ENCODE measurements around the gene FSD2. TPM values are rescaled to one million over a fixed set of nuclear protein-coding genes. Genes with fewer than 3 reads are reported as not detected.

Gene FSD2
- total and polyA plus RNA-seq, 8 donors: 0.04 to 0.09 (median 0.05) TPM; not detected in 4

DNA sequence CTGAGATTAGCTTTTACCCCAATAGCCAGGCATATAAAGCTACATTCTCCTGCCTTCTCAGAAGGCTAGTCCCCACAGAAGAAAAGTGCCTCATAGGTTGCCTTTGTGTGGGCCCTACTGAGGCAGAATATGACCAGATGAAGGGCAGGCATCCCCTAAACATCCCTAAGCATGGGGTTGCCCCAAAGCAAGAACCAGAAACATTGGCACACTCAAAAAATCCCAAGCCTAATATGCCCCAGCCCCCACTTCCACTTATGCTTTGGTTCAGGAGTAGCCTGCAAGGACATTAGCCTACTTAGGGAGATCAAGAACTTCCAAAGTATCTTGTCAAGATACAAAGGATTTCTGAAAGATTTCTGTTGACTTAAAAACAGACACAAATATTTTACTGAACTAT is 33.3 kb upstream of the FSD2 start:
- TF ChIP-seq, protein P1, sequence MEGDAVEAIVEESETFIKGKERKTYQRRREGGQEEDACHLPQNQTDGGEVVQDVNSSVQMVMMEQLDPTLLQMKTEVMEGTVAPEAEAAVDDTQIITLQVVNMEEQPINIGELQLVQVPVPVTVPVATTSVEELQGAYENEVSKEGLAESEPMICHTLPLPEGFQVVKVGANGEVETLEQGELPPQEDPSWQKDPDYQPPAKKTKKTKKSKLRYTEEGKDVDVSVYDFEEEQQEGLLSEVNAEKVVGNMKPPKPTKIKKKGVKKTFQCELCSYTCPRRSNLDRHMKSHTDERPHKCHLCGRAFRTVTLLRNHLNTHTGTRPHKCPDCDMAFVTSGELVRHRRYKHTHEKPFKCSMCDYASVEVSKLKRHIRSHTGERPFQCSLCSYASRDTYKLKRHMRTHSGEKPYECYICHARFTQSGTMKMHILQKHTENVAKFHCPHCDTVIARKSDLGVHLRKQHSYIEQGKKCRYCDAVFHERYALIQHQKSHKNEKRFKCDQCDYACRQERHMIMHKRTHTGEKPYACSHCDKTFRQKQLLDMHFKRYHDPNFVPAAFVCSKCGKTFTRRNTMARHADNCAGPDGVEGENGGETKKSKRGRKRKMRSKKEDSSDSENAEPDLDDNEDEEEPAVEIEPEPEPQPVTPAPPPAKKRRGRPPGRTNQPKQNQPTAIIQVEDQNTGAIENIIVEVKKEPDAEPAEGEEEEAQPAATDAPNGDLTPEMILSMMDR (IDR thresholded peaks at IDR 0.05): no peak
- Histone ChIP-seq H3K9me3 (no peaks in the 10 kb centered on the region), H3K4me1 (no peaks in the 10 kb centered on the region), H3K27ac (no peak overlapping the region), H3K27me3 (no peaks in the 10 kb centered on the region), H3K36me3 (peaks cover 3 to 67% (median 35%) of the 10 kb centered on the region in 3 donors), H3K4me3 (no peak overlapping the region)
- DNase-seq (no peak), FAIRE-seq (no peak), ATAC-seq (no peak)
- intact Hi-C loops (cut with DNase I): no loop called here

DNA sequence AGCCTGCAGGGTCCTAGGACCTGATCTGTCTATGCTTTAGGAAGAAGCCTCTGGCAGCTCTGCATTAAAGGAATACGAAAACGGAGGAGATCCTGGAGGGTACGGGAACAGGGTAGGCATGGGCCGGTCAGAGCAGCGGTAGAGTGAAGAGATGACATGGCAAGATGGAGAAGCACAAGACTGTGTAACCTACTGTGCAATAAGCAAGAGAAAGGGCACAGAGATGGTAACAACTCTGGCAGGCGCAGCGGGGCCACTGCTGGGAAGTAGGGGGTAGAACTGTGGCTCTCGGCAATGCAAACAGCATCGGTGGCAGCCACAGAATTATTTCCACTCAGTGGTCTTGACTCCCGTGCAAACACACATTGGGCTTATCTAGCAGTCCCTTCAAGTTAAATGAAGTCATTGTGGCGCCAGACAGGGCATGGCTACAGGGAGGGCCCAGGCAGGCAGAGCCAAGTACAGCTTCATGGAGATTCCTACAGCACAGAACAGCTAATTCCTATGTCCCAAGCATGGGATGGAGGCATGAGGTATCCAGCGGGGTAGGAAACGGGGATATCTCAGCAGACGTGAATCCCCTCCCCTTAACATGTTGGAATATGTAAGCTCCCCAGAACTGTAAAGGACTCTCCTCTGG is 32.3 kb upstream of the FSD2 start:
- DNase-seq (peak in 1 of 6 donors; percentile 7), FAIRE-seq (no peak), ATAC-seq (peak in 3 of 4 donors; percentile 10 to 17 (median 16))
- Histone ChIP-seq H3K36me3 (peaks cover 6 to 76% (median 39%) of the 10 kb centered on the region in 3 donors), H3K4me1 (peaks cover 0 to 2% (median 0%) of the 10 kb centered on the region in 3 donors), H3K4me3 (no peak overlapping the region), H3K9me3 (no peaks in the 10 kb centered on the region), H3K27ac (no peak overlapping the region), H3K27me3 (no peaks in the 10 kb centered on the region)
- WGBS, 2 donors: 91% methylated on average over 14 of the region's 14 CpGs
- intact Hi-C loops (cut with DNase I): no loop called here
- TF ChIP-seq, protein P1 (IDR thresholded peaks at IDR 0.05): no peak

DNA sequence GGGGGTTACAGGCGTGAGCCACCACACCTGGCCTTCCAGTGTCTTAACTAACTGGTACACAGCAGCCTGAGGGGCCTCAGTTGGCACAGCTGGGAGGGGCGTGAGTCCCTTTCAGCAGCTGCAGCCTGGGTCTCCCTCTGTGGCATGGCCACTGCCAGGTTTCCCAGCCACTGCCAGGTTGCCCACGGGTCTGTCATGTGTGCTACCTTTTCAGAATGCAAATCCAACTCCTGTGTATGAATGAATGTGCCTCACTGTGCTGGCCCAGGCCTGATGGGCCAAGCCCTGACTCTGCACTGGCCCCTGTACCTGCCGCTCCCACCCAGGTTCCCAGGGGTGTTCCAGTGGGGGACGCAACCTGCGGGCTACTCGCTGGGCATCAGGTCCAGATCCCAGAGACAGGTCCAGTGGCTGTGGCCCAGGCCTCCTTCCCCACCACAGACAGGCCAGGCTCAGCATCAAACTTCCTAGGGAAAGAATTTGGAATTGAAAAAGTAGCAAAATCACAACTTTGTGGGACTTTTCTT is 29.6 kb upstream of the FSD2 start:
- Histone ChIP-seq H3K4me1 (peaks cover 0 to 19% (median 0%) of the 10 kb centered on the region in 3 donors), H3K4me3 (no peak overlapping the region), H3K9me3 (no peaks in the 10 kb centered on the region), H3K27me3 (no peaks in the 10 kb centered on the region), H3K27ac (no peak overlapping the region), H3K36me3 (peaks cover 6 to 84% (median 33%) of the 10 kb centered on the region in 3 donors)
- FAIRE-seq (no peak), DNase-seq (peak in 1 of 6 donors; percentile 47), ATAC-seq (peak in 1 of 4 donors; percentile 2)
- TF ChIP-seq, protein P1 (IDR thresholded peaks at IDR 0.05): no peak
- 94 to 96% methylated on average over 7 of the region's 7 CpGs for WGBS, 2 donors
- intact Hi-C loops (cut with DNase I): no loop called here

DNA sequence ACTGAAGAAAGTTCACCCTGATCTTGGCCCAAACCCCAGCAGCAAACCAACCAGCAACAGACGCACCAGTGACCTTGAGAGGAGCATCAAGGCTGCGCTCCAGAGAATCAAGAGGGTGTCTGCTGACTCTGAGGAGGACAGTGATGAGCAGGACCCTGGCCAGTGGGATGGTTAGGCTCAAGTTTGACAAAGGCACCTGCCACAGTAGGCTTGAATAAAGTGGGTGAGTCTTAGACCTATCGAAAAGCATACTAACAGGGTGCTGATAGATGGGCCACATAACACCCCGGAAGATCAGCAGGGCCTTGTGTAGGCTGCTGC is 27.5 kb upstream of the FSD2 start:
- peaks cover 6 to 78% (median 33%) of the 10 kb centered on the region in 3 donors for H3K36me3 ChIP-seq
- peak in 1 of 6 donors; percentile 38 for DNase-seq
- peak in 1 of 4 donors; percentile 2 for ATAC-seq
- H3K4me1 ChIP-seq: peaks cover 0 to 19% (median 2%) of the 10 kb centered on the region in 3 donors
- intact Hi-C loops (cut with DNase I): no loop called here
- H3K27ac ChIP-seq: peak overlapping the region in 2 of 4 donors; percentile 22 to 36
- no peaks in the 10 kb centered on the region for H3K9me3 ChIP-seq
- no peak for FAIRE-seq
- H3K4me3 ChIP-seq: no peak overlapping the region
- TF ChIP-seq, protein P1 (IDR thresholded peaks at IDR 0.05): no peak
- H3K27me3 ChIP-seq: no peaks in the 10 kb centered on the region
- 67% methylated on average over 4 of the region's 4 CpGs for WGBS, 2 donors
